ENCODE results near the gene ADAM17.

- TF ChIP-seq CTCF (optimal IDR thresholded peaks at IDR 0.05 in 1 of 3, IDR thresholded peaks at IDR 0.05 in 1 of 3, conservative IDR thresholded peaks at IDR 0.05 in 1 of 3; ENCODE audit: extremely low read depth in 1 of 3, insufficient read depth in 2 of 3, low read length in 3 of 3) = no peak
- TF ChIP-seq EZH2 (IDR thresholded peaks at IDR 0.05; ENCODE audit: low read length) = no peak
Observed at GRCh38 chr2:9552219-9553178, 3.1 kb downstream of the ADAM17 start.

Data from keratinocyte (primary cell).